Heart left ventricle (tissue), 13 donors: ENCODE measurements around the gene DOHH.

Experiments used
- CTCF ChIP-seq, 12 donors: fragments of 200-600 bp; sonication (generic) in 4 of 12; IDR thresholded peaks; one replicate each; pipeline versions ENCODE4 v1.5.0 to v1.8.0; 2018 to 2022; ENCODE audit warnings: antibody characterized with exemption in 12 of 12, mild to moderate bottlenecking in 5 of 12
- POLR2A ChIP-seq, 2 donors: fragments of 450-650 bp; IDR thresholded peaks; one replicate each; pipeline ENCODE4 v1.6.1; 2017; ENCODE audit warnings: antibody characterized with exemption in 2 of 2, mild to moderate bottlenecking in 2 of 2, moderate library complexity in 2 of 2
- donor health status: ischemic (EF 13 %, LVEDD 7.1; RV severe dilation, severe dysfunction).
- donor health status: DM: no; HTN: yes; CAD: no.
- donor health status: DM: no; HTN: no; CAD: no.
- donor health status: ischemic (EF 25% LVEDD 6.9; RV normal size, moderate dysfunction).
- donor health status: ischemic (EF 25% LVEDD 5.7; RV mildly dilated, moderate dysfunction).
- donor health status: ischemic (EF 35%, LVEDD 5.7; RV mildly dilated, moderate dysfunction).
- donor health status: nonischemic (EF 11% LVEDD 7.7; RV severe dilation, severe dysfunction).
- donor health status: DM: yes; HTN: yes; CAD: no.
- donor health status: PGD.
- donor health status: ischemic (EF 29% LVEDD 5.4; RV normal size, mild dysfunction).
- donor health status: nonischemic (EF 23%, LVEDD 6.1; RV moderate dilation, normal function).

GRCh38 chr19:3539756-3540118, 39.3 kb upstream of the DOHH start:
- TF ChIP-seq CTCF (IDR thresholded peaks at IDR 0.05) (no peak), POLR2A (IDR thresholded peaks at IDR 0.05) (no peak)
